Fibroblast of lung (primary cell): Measurements from ENCODE around the gene RIN3. TPM values are rescaled to one million over a fixed set of nuclear protein-coding genes. Genes with fewer than 3 reads are reported as not detected.

Experiments
- DNase-seq, 2 donors: peaks; one replicate each; pipeline versions ENCODE4 v3.0.0 to v3.0.0-alpha.2; 2010; ENCODE audit warnings: low read depth in 2 of 2
- H2AFZ ChIP-seq: 2 replicates; pipeline ENCODE4 v1.5.1; 2012; ENCODE audit warnings: low read length, control low read depth, inconsistent platforms
- H3K27ac ChIP-seq: 2 replicates; pipeline ENCODE4 v1.5.1; 2011; ENCODE audit warnings: low read length, control low read depth; ENCODE audit not compliant: insufficient read depth
- H3K27me3 ChIP-seq: 2 replicates; pipeline ENCODE4 v1.5.1; 2011; ENCODE audit warnings: mild to moderate bottlenecking, low read length; ENCODE audit not compliant: control insufficient read depth, insufficient read depth
- H3K36me3 ChIP-seq: 2 replicates; pipeline ENCODE4 v1.5.1; 2011; ENCODE audit warnings: low read length; ENCODE audit not compliant: control insufficient read depth, insufficient read depth
- H3K4me1 ChIP-seq: 2 replicates; pipeline ENCODE4 v1.5.1; 2011; ENCODE audit warnings: low read length; ENCODE audit not compliant: control insufficient read depth, insufficient read depth; ENCODE audit errors: extremely low read depth
- H3K4me2 ChIP-seq: 2 replicates; pipeline ENCODE4 v1.5.1; 2011; ENCODE audit warnings: low read length, control low read depth; ENCODE audit not compliant: insufficient read depth; ENCODE audit errors: extremely low read depth
- H3K4me3 ChIP-seq, 4 experiments: fragments of 200-600 bp in 1 of 4; sonication (generic) in 1 of 4; replicated peaks in 1 of 4; 2 replicates each; pipeline ENCODE4 v1.5.1; 2011 to 2016; ENCODE audit warnings: low read length in 4 of 4, low read depth in 3 of 4, mild to moderate bottlenecking in 3 of 4, control low read depth in 2 of 4, inconsistent platforms in 1 of 4, mixed read lengths in 1 of 4; ENCODE audit not compliant: insufficient read depth in 1 of 4; ENCODE audit errors: control extremely low read depth in 1 of 4
- H3K79me2 ChIP-seq: 2 replicates; pipeline ENCODE4 v1.5.1; 2012; ENCODE audit warnings: mild to moderate bottlenecking, low read length, inconsistent platforms; ENCODE audit not compliant: control insufficient read depth, insufficient read depth
- H3K9ac ChIP-seq: 2 replicates; pipeline ENCODE4 v1.5.1; 2011; ENCODE audit warnings: mild to moderate bottlenecking, low read length, control low read depth; ENCODE audit not compliant: insufficient read depth
- H3K9me3 ChIP-seq: 2 replicates; pipeline ENCODE4 v1.5.1; 2012; ENCODE audit warnings: low read depth, low read length; ENCODE audit not compliant: control insufficient read depth, insufficient read depth
- H4K20me1 ChIP-seq: 2 replicates; pipeline ENCODE4 v1.5.1; 2011; ENCODE audit warnings: low read length; ENCODE audit not compliant: control insufficient read depth, insufficient read depth; ENCODE audit errors: extremely low read depth
- CTCF ChIP-seq, 2 donors: IDR thresholded peaks in 1 of 2; conservative IDR thresholded peaks in 1 of 2; 1 replicate in 1 of 2; 2 replicates in 1 of 2; pipeline ENCODE4 v1.5.1; 2011 to 2012; ENCODE audit warnings: low read length in 2 of 2, control low read depth in 1 of 2, inconsistent platforms in 1 of 2, low read depth in 1 of 2, mild to moderate bottlenecking in 1 of 2
- EZH2 ChIP-seq: IDR thresholded peaks from 2 replicates; pipeline ENCODE4 v1.5.1; 2012; ENCODE audit warnings: low read length, control low read depth, mild to moderate bottlenecking; ENCODE audit errors: missing control alignments
- polyA plus RNA-seq, 2 donors: library from polyadenylated mRNA; depleted of rRNA in 1 of 2; stranded (reverse) in 1 of 2; unstranded in 1 of 2; fragments of >200 nt; gene quantifications; 2 replicates each; pipeline ENCODE4 v1.2.1, GENCODE V29; 2011 to 2012; ENCODE audit warnings: missing spikeins in 1 of 2
- total RNA-seq: library from RNA; depleted of rRNA; stranded (reverse); fragments of >200 nt; gene quantifications from 2 replicates; pipeline ENCODE4 v1.2.1, GENCODE V29; 2014

The RIN3 gene
- total and polyA plus RNA-seq, 2 donors (not counting 1 experiment from before 2014, with no cell fraction given) = 8.9 to 9.2 TPM

DNA sequence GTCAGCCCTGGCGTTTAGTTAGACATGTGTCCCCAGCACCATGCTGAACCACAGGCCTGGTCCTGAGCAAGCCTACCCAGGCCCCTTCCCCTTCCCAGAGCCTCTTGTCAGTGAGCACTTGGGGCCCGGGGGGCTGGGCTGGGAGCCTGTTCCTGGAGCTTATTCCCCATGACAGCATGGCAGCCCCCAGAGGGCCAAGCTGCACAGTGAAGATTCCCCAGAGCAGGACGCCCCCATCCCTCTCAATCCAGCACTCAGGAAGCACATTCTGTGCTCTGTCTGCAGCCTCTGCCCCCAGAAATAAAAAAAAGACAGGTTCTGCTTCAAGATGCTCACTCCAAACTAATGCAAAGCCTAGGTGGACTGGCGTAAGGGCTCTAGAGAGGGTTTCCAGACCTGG, 117.5 kb downstream of the RIN3 start:
- Histone ChIP-seq H3K4me2 (no peak overlapping the region), H4K20me1 (no peaks in the 10 kb centered on the region), H3K79me2 (no peaks in the 10 kb centered on the region), H3K27me3 (no peaks in the 10 kb centered on the region), H3K36me3 (peaks cover 2% of the 10 kb centered on the region), H3K9me3 (peaks cover 2% of the 10 kb centered on the region), H3K9ac (no peak overlapping the region), H3K27ac (no peak overlapping the region), H3K4me1 (peaks cover 10% of the 10 kb centered on the region), H3K4me3 (no peak overlapping the region), H2AFZ (no peak overlapping the region)
- no peak for DNase-seq
- TF ChIP-seq EZH2 = no peak
- TF ChIP-seq CTCF (conservative IDR thresholded peaks at IDR 0.05 in 1 of 2, IDR thresholded peaks at IDR 0.05 in 1 of 2; ENCODE audit: low read depth in 1 of 2, low read length in 2 of 2) = no peak

DNA sequence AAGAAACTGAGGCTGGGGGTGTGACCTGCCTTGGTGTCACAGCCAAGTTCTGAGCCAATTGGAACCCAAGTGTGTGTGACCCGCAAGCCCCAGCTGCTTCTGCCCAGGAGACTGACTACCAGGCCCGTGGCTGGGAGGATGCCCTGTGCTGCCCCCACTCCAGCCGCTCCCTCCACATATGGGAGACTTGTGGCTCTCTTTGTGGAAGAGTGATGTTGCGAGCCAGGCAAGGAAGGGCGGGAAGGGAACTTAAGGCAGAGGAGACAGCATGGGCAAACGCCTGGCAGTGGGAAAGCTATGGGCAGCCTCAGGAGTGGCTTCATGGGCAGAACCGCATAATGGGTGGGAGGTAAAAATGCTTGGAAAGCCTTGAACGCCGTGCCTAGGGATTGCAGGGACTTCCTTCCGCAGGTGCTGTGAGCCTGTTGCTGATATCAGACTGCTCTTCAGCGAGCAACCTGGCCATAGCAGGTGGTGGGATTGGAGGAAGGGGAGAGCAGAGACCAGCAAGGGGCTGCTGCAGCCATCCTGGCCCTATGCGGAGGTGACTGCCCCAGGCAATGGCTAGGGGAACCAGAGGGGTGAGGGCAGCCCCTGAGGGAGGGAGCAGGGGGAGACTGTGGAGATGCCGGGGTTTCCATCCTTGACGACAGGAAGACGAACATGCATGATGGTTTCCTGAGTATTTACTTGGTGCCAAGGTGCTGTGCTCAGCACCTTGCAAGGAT, 119.1 kb downstream of the RIN3 start:
- Histone ChIP-seq H3K79me2 (no peaks in the 10 kb centered on the region), H3K27ac (no peak overlapping the region), H3K36me3 (peaks cover 2% of the 10 kb centered on the region), H4K20me1 (no peaks in the 10 kb centered on the region), H3K4me3 (no peak overlapping the region), H3K4me2 (no peak overlapping the region), H3K9me3 (peaks cover 2% of the 10 kb centered on the region), H3K9ac (no peak overlapping the region), H2AFZ (no peak overlapping the region), H3K27me3 (no peaks in the 10 kb centered on the region), H3K4me1 (peaks cover 4% of the 10 kb centered on the region)
- no peak for DNase-seq
- TF ChIP-seq EZH2 (no peak), CTCF (conservative IDR thresholded peaks at IDR 0.05 in 1 of 2, IDR thresholded peaks at IDR 0.05 in 1 of 2; ENCODE audit: low read depth in 1 of 2, low read length in 2 of 2) (no peak)

- Histone ChIP-seq H3K36me3 (peaks cover 2% of the 10 kb centered on the region), H3K79me2 (no peaks in the 10 kb centered on the region), H3K9me3 (no peaks in the 10 kb centered on the region), H3K4me3 (no peak overlapping the region), H3K4me1 (peaks cover 4% of the 10 kb centered on the region), H3K4me2 (no peak overlapping the region), H3K27me3 (no peaks in the 10 kb centered on the region), H2AFZ (no peak overlapping the region), H4K20me1 (no peaks in the 10 kb centered on the region), H3K27ac (no peak overlapping the region), H3K9ac (no peak overlapping the region)
- TF ChIP-seq CTCF (conservative IDR thresholded peaks at IDR 0.05 in 1 of 2, IDR thresholded peaks at IDR 0.05 in 1 of 2; ENCODE audit: low read depth in 1 of 2, low read length in 2 of 2) (no peak), EZH2 (no peak)
- no peak for DNase-seq
These were observed 119.7 kb downstream of the RIN3 start for GRCh38 chr14:92633274-92633616.
